GM19468 (cell line): Measurements from ENCODE around the gene PROX1.
A peak's percentile ranks its signal among the peaks of the same experiment; 100 is the strongest.

Source experiments
- ATAC-seq: cut with Tn5 transposase; IDR thresholded peaks from one replicate; pipeline ENCODE4 v1.9.1; 2021; ENCODE audit warnings: mild to moderate bottlenecking, moderate library complexity, moderate number of reproducible peaks; ENCODE audit not compliant: unreplicated experiment; ENCODE audit errors: extremely low read depth

The PROX1 gene

GRCh38 chr1:214017191-214017982 is 29.6 kb downstream of the PROX1 start:
- ATAC-seq: no peak

GRCh38 chr1:214018386-214019268 is 30.9 kb downstream of the PROX1 start:
- ATAC-seq: peak; percentile 48

GRCh38 chr1:214019499-214019898 is 31.7 kb downstream of the PROX1 start:
- ATAC-seq: no peak

GRCh38 chr1:214021321-214021720 is 33.5 kb downstream of the PROX1 start:
- ATAC-seq: no peak

GRCh38 chr1:214022229-214022791 is 34.5 kb downstream of the PROX1 start:
- no peak for ATAC-seq

- no peak for ATAC-seq
Observed at GRCh38 chr1:214022810-214023425, 35.1 kb downstream of the PROX1 start.

GRCh38 chr1:214026985-214027384 is 39.2 kb downstream of the PROX1 start:
- ATAC-seq: no peak

- ATAC-seq: no peak
Observed at GRCh38 chr1:214027498-214027897, 39.7 kb downstream of the PROX1 start.

- no peak for ATAC-seq
Observed at GRCh38 chr1:214028095-214028494, 40.3 kb downstream of the PROX1 start.

GRCh38 chr1:214028649-214029406 is 41.1 kb downstream of the PROX1 start:
- ATAC-seq: no peak

- ATAC-seq: no peak
Observed at GRCh38 chr1:214029796-214030195, 42.0 kb downstream of the PROX1 start.

GRCh38 chr1:214031267-214031650 is 43.5 kb downstream of the PROX1 start:
- ATAC-seq: no peak

- no peak for ATAC-seq
Observed at GRCh38 chr1:214037468-214037867, 49.7 kb downstream of the PROX1 start.

- no peak for ATAC-seq
Observed at GRCh38 chr1:214039394-214040018, 51.7 kb downstream of the PROX1 start.

- ATAC-seq: no peak
Observed at GRCh38 chr1:214043167-214043566, 55.4 kb downstream of the PROX1 start.

GRCh38 chr1:214044438-214045214 is 56.9 kb downstream of the PROX1 start:
- ATAC-seq: no peak

GRCh38 chr1:214050513-214051401 is 63.0 kb downstream of the PROX1 start:
- no peak for ATAC-seq

GRCh38 chr1:214051786-214052185 is 64.0 kb downstream of the PROX1 start:
- no peak for ATAC-seq
